IPS-11a (cell line): Measurements from ENCODE around the gene ZSWIM8.
"Not testable (repeated sequence)": the region's sequence is repeated elsewhere in the genome, so short reads cannot be mapped to it uniquely, and the experiment has no call there.

ENCODE experiments used
- H3K4me3 ChIP-seq: one replicate; pipeline ENCODE4 v1.5.1; 2013; ENCODE audit warnings: low read depth, low read length, control low read depth

ZSWIM8 gene

GRCh38 chr10:73773152-73773879 is 12.1 kb upstream of the ZSWIM8 start:
- peak overlapping the region; percentile 76 for H3K4me3 ChIP-seq

- no peak overlapping the region for H3K4me3 ChIP-seq
Measured at GRCh38 chr10:73774637-73775036, 10.8 kb upstream of the ZSWIM8 start.

- H3K4me3 ChIP-seq = no peak overlapping the region
Measured at GRCh38 chr10:73779018-73779417, 6.4 kb upstream of the ZSWIM8 start.

- no peak overlapping the region for H3K4me3 ChIP-seq
Measured at GRCh38 chr10:73779539-73780197, 5.7 kb upstream of the ZSWIM8 start.

- H3K4me3 ChIP-seq = no peak overlapping the region
Measured at GRCh38 chr10:73780301-73780700, 5.1 kb upstream of the ZSWIM8 start.

GRCh38 chr10:73780966-73781365 is 4.4 kb upstream of the ZSWIM8 start:
- H3K4me3 ChIP-seq = peak overlapping the region; percentile 93

GRCh38 chr10:73781548-73781878 is 3.9 kb upstream of the ZSWIM8 start:
- peak overlapping the region; percentile 93 for H3K4me3 ChIP-seq

GRCh38 chr10:73781879-73782748 is 3.3 kb upstream of the ZSWIM8 start, which contains the start of gene CHCHD1:
CHCHD1 (plus strand) TSS chr10:73782048; CDS start chr10:73782076, 28 bp downstream.
- peak within 1 kb of the TSS; percentile 93 for H3K4me3 ChIP-seq

- H3K4me3 ChIP-seq = peak overlapping the region; percentile 93
Measured at GRCh38 chr10:73782749-73783085, 2.7 kb upstream of the ZSWIM8 start.

- peak overlapping the region; percentile 91 for H3K4me3 ChIP-seq
Measured at GRCh38 chr10:73785721-73786511, 510 bp downstream of the ZSWIM8 start.

GRCh38 chr10:73786512-73786885 is 1.1 kb downstream of the ZSWIM8 start:
- peak overlapping the region; percentile 91 for H3K4me3 ChIP-seq

- H3K4me3 ChIP-seq = not testable (repeated sequence)
Measured at GRCh38 chr10:73787031-73787800, 1.8 kb downstream of the ZSWIM8 start.

GRCh38 chr10:73788864-73789658 is 3.7 kb downstream of the ZSWIM8 start:
- no peak overlapping the region for H3K4me3 ChIP-seq

GRCh38 chr10:73789659-73790055 is 4.3 kb downstream of the ZSWIM8 start:
- no peak overlapping the region for H3K4me3 ChIP-seq

GRCh38 chr10:73790886-73791625 is 5.7 kb downstream of the ZSWIM8 start:
- H3K4me3 ChIP-seq = no peak overlapping the region

- H3K4me3 ChIP-seq = no peak overlapping the region
Measured at GRCh38 chr10:73791871-73792400, 6.5 kb downstream of the ZSWIM8 start.

GRCh38 chr10:73793456-73793855 is 8.1 kb downstream of the ZSWIM8 start:
- H3K4me3 ChIP-seq = no peak overlapping the region

GRCh38 chr10:73795491-73795890 is 10.1 kb downstream of the ZSWIM8 start:
- not testable (repeated sequence) for H3K4me3 ChIP-seq
